Stimulated activated CD8-positive, alpha-beta memory T cell treated with anti-CD3 and anti-CD28 coated beads, Interleukin-15, amount 100 ng/mL, for 24 hours (primary cell): ENCODE data around the gene ESRRB.

Experiments used
- DNase-seq: peaks from one replicate; pipeline ENCODE4 v3.0.0-alpha.2; 2020; ENCODE audit warnings: low read depth

Gene ESRRB

DNA sequence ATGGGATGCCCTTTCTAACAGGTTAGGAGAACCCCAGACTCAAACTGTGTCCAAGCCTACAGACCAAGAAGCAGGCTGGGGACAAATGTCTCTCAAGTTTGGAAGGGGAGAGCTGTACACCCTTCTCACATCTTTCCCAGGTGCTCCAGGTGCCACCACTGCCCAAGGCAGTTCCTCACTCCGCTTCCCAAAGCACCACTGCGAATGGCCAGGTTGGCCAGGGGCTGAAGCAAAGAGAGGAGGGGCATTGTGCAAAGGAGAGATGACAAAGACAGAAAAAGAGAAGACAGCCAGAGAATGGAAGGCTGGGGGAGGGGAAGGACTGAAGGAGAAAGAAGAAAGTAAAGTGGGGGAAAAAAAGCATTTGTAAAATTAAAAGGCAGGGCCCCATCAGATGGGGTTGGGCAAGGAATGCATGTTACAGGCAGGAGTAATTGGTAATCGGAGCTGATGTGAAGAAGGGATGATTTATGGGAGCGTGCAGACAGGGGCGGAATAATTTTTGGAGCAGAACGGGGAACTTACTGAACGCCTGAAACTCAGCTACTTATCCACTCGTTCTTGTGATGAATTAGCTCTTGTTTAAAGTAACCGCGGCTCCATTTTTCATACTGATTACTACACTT, 165.8 kb downstream of the ESRRB start:
- DNase-seq, result no peak

GRCh38 chr14:76546426-76547221, 170.7 kb downstream of the ESRRB start:
- no peak for DNase-seq

DNA sequence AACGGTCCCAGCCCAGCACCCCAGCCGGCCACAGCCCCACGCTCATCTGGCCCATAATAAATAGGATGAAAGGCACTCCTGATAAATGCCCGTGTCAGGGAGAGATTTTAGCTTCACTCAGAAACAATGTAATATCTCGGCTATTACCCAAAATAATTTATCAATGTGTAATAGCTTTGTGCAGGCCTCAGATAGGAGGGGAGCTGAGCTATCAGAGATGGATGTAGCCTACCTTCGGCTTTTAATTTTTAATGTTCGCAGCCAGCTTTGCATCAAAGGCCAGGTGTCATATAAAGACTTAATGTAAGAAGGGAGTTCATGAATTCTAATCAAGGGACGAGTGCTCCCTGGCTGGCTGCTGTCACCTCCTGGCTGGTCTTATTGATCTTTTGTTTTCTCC, 171.9 kb downstream of the ESRRB start:
- no peak for DNase-seq

DNA sequence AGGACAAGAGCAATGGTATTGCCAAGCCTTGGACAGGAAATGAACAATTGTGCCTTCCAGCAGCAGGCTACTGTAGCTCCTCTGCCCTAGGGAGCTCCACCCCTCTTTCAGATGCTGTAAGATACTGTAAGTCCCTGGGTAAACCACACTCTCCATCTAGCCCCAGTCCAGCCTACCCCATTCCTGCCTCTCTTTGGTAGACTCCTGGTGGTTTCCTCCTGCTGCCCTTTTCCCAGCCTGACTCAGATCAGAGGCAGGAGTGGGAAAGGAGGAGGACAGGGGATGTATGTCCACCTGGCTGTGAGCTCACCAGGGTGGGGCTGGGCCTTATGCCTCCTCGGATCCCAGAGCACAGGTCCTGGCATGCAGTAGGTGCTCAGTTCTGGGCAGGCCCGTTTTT, 174.6 kb downstream of the ESRRB start:
- no peak for DNase-seq

DNA sequence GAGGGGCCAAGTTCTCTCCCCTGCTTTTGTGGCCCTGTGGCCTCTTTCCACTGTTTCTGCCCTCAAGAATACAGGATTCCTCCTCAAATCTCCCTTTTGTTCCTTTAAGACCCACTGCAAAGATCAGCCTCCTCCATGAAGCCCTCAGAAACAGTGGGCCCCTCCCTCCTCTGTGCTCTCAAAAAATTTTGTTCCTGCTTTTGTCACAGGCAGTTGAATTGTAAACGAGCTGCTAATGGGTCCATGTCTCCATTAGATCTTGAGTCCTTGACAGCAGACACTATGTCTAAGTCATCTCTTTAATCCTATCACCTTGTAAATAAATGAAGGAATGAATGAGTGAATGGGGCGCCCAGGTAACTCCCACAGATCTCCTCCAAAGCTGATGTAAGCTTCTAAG, 175.2 kb downstream of the ESRRB start:
- DNase-seq, result no peak
